ENCODE results near the gene RGR. TPM values are rescaled to one million over a fixed set of nuclear protein-coding genes. Genes with fewer than 3 reads are reported as not detected.
A peak's percentile ranks its signal among the peaks of the same experiment; 100 is the strongest.

RGR gene
- polyA plus RNA-seq, 2 of the 4 experiments (the other 2 are of a cell fraction) = not detected

DNA sequence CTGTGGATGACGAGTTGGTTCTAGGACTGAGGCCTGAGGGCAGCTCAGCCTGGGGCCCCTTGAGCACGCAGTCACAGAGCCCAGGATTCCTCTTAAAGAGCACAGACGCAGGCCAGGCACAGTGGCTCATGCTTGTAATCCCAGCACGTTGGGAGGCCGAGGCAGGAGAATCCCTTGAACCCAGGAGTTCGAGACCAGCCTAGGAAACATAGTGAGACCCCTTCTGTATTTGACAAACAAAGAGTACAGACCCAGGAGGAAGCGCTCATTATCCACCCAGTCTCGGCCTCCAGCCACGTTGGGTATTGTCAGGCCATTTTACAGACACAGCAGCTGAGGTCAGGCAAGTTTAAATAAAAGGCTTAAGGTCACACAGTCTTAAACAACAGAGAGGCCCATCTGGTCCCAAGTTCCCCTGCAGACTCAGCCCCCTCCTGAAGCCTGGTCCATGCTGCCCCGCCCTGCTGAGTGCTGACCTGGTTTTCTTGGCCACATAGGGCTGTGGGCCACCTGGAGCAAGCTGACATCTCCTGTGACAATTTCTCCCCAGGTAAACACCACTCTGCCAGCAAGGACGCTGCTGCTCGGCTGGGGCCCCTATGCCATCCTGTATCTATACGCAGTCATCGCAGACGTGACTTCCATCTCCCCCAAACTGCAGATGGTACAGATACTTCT is 12.6 kb downstream of the RGR start:
- CTCF ChIA-PET = interaction anchor here (0.7 to 15.3 kb wide), 19 partner anchors 8 to 282 kb away, joined by 3 to 341 read pairs (median 5); partner anchors contain the start of genes LRIT1 and RGR
- POLR2A ChIA-PET = no interaction called here

More for the DNA sequence above, 12.6 kb downstream of the RGR start:
- Histone ChIP-seq H3K27ac (no peak overlapping the region), H3K4me1 (0 out of 3 replicates have a peak, but pooled peaks cover 4% of the 10 kb centered on the region), H3K4me2 (peak overlapping the region; percentile 81), H3K4me3 (no peak overlapping the region), H3K9me3 (no peaks in the 10 kb centered on the region)
- no peak for FAIRE-seq
- WGBS (ENCODE audit: missing lambda C conversion rate) = 71% methylated on average over 11 of the region's 15 CpGs
- no peak for TF ChIP-seq RARB (CRISPR knock-in tag; IDR thresholded peaks at IDR 0.05)
- TF ChIP-seq FOXS1 (CRISPR knock-in tag; IDR thresholded peaks at IDR 0.05) = no peak
- TF ChIP-seq, protein P1, sequence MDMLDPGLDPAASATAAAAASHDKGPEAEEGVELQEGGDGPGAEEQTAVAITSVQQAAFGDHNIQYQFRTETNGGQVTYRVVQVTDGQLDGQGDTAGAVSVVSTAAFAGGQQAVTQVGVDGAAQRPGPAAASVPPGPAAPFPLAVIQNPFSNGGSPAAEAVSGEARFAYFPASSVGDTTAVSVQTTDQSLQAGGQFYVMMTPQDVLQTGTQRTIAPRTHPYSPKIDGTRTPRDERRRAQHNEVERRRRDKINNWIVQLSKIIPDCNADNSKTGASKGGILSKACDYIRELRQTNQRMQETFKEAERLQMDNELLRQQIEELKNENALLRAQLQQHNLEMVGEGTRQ (IDR thresholded peaks at IDR 0.05) = no peak
- no peak for TF ChIP-seq RFX5 (IDR thresholded peaks at IDR 0.05)
- TF ChIP-seq POLR2A (IDR thresholded peaks at IDR 0.05; ENCODE audit: low read length) = no peak
- TF ChIP-seq POLR2AphosphoS2 (conservative IDR thresholded peaks at IDR 0.05; ENCODE audit: low read length) = no peak
- TF ChIP-seq JUNB (IDR thresholded peaks at IDR 0.05) = no peak
- no peak for TF ChIP-seq ESRRA (IDR thresholded peaks at IDR 0.05; ENCODE audit: borderline replicate concordance, low read length)
- TF ChIP-seq HOXB5 (CRISPR knock-in tag; IDR thresholded peaks at IDR 0.05) = no peak
- TF ChIP-seq EHMT2 (IDR thresholded peaks at IDR 0.05; ENCODE audit: low read depth) = no peak
- TF ChIP-seq, protein P2, sequence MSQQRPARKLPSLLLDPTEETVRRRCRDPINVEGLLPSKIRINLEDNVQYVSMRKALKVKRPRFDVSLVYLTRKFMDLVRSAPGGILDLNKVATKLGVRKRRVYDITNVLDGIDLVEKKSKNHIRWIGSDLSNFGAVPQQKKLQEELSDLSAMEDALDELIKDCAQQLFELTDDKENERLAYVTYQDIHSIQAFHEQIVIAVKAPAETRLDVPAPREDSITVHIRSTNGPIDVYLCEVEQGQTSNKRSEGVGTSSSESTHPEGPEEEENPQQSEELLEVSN (IDR thresholded peaks at IDR 0.05; ENCODE audit: borderline replicate concordance, low read depth) = no peak
- TF ChIP-seq, protein P3, sequence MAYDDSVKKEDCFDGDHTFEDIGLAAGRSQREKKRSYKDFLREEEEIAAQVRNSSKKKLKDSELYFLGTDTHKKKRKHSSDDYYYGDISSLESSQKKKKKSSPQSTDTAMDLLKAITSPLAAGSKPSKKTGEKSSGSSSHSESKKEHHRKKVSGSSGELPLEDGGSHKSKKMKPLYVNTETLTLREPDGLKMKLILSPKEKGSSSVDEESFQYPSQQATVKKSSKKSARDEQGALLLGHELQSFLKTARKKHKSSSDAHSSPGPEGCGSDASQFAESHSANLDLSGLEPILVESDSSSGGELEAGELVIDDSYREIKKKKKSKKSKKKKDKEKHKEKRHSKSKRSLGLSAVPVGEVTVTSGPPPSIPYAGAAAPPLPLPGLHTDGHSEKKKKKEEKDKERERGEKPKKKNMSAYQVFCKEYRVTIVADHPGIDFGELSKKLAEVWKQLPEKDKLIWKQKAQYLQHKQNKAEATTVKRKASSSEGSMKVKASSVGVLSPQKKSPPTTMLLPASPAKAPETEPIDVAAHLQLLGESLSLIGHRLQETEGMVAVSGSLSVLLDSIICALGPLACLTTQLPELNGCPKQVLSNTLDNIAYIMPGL (CRISPR knock-in tag; IDR thresholded peaks at IDR 0.05; ENCODE audit: borderline replicate concordance) = no peak
- TF ChIP-seq, protein P4, sequence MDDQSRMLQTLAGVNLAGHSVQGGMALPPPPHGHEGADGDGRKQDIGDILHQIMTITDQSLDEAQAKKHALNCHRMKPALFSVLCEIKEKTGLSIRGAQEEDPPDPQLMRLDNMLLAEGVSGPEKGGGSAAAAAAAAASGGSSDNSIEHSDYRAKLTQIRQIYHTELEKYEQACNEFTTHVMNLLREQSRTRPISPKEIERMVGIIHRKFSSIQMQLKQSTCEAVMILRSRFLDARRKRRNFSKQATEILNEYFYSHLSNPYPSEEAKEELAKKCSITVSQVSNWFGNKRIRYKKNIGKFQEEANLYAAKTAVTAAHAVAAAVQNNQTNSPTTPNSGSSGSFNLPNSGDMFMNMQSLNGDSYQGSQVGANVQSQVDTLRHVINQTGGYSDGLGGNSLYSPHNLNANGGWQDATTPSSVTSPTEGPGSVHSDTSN (IDR thresholded peaks at IDR 0.05) = no peak
- no peak for TF ChIP-seq NFE2L2 (conservative IDR thresholded peaks at IDR 0.05; ENCODE audit: low read length)
- TF ChIP-seq CHD4 (IDR thresholded peaks at IDR 0.05; ENCODE audit: borderline replicate concordance) = no peak
- TF ChIP-seq NR3C1 (IDR thresholded peaks at IDR 0.05) = no peak
- TF ChIP-seq, protein P5, sequence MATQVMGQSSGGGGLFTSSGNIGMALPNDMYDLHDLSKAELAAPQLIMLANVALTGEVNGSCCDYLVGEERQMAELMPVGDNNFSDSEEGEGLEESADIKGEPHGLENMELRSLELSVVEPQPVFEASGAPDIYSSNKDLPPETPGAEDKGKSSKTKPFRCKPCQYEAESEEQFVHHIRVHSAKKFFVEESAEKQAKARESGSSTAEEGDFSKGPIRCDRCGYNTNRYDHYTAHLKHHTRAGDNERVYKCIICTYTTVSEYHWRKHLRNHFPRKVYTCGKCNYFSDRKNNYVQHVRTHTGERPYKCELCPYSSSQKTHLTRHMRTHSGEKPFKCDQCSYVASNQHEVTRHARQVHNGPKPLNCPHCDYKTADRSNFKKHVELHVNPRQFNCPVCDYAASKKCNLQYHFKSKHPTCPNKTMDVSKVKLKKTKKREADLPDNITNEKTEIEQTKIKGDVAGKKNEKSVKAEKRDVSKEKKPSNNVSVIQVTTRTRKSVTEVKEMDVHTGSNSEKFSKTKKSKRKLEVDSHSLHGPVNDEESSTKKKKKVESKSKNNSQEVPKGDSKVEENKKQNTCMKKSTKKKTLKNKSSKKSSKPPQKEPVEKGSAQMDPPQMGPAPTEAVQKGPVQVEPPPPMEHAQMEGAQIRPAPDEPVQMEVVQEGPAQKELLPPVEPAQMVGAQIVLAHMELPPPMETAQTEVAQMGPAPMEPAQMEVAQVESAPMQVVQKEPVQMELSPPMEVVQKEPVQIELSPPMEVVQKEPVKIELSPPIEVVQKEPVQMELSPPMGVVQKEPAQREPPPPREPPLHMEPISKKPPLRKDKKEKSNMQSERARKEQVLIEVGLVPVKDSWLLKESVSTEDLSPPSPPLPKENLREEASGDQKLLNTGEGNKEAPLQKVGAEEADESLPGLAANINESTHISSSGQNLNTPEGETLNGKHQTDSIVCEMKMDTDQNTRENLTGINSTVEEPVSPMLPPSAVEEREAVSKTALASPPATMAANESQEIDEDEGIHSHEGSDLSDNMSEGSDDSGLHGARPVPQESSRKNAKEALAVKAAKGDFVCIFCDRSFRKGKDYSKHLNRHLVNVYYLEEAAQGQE (IDR thresholded peaks at IDR 0.05) = no peak
- TF ChIP-seq, protein P6, sequence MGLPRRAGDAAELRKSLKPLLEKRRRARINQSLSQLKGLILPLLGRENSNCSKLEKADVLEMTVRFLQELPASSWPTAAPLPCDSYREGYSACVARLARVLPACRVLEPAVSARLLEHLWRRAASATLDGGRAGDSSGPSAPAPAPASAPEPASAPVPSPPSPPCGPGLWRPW (IDR thresholded peaks at IDR 0.05) = no peak
- TF ChIP-seq, protein P7, sequence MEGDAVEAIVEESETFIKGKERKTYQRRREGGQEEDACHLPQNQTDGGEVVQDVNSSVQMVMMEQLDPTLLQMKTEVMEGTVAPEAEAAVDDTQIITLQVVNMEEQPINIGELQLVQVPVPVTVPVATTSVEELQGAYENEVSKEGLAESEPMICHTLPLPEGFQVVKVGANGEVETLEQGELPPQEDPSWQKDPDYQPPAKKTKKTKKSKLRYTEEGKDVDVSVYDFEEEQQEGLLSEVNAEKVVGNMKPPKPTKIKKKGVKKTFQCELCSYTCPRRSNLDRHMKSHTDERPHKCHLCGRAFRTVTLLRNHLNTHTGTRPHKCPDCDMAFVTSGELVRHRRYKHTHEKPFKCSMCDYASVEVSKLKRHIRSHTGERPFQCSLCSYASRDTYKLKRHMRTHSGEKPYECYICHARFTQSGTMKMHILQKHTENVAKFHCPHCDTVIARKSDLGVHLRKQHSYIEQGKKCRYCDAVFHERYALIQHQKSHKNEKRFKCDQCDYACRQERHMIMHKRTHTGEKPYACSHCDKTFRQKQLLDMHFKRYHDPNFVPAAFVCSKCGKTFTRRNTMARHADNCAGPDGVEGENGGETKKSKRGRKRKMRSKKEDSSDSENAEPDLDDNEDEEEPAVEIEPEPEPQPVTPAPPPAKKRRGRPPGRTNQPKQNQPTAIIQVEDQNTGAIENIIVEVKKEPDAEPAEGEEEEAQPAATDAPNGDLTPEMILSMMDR (IDR thresholded peaks at IDR 0.05) = no peak; the same call in 2 of the 3 replicates
- TF ChIP-seq KDM1A (IDR thresholded peaks at IDR 0.05; ENCODE audit: low read depth) = no peak
- ATAC-seq = no peak; a peak in 2 of 6 replicates
- DNase-seq (ENCODE audit: low read depth in 1 of 2, low spot score in 1 of 2) = no peak

Measured in A549 (cell line).